Prostate gland (tissue), 2 donors: ENCODE results near the gene DBN1.

Source experiments
- CTCF ChIP-seq, 4 experiments: fragments of 200-600 bp in 2 of 4; fragments of 450-650 bp in 2 of 4; sonication (generic) in 2 of 4; IDR thresholded peaks; 1 replicate in 3 of 4; 2 replicates in 1 of 4; pipeline ENCODE4 v1.5.1; 2016 to 2019; ENCODE audit warnings: antibody characterized with exemption in 4 of 4, mild to moderate bottlenecking in 2 of 4, moderate library complexity in 2 of 4
- POLR2AphosphoS5 ChIP-seq: sonication (generic); formaldehyde crosslinking; IDR thresholded peaks from one replicate; pipeline ENCODE4 v1.6.1; 2017; ENCODE audit warnings: antibody characterized with exemption

- TF ChIP-seq POLR2AphosphoS5 (no peak), CTCF (IDR thresholded peaks at IDR 0.05) (no peak)
Observed at GRCh38 chr5:177456591-177456964, 16.9 kb downstream of the DBN1 start.
